NCI-H526 treated with DMSO at 0.1 percent for 48 hours (cell line): ENCODE data around the gene NINJ2.
A peak's percentile ranks its signal among the peaks of the same experiment; 100 is the strongest.
"Not testable (repeated sequence)": the region's sequence is repeated elsewhere in the genome, so short reads cannot be mapped to it uniquely, and the experiment has no call there.

Experiments
- DNase-seq: peaks from one replicate; lab custom pipeline; 2025; lab: John Stamatoyannopoulos, UW

Gene NINJ2

GRCh38 chr12:585062-586061 is 77.9 kb downstream of the NINJ2 start:
- DNase-seq = no peak

GRCh38 chr12:583251-583869 is 79.9 kb downstream of the NINJ2 start:
- no peak for DNase-seq

DNA sequence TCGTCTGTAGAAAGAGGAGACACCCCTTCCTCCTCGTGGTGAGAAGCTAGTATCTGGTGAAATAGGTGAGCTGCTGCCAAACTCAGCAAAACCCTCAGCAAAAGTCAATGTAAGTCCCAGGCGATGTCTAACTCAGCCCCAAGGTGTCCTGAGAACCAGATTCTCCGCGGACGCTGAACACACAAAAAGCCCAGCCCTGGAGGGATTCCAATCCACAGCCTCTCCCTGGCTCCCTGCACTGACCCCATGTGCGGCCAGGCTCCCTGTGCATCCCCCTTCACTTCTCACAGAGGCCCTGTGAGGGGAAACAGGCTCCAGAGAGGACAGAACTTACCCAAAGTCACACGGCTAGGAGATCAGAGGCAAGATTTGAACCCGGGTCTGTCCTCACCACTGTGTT is 81.5 kb downstream of the NINJ2 start:
- no peak for DNase-seq

DNA sequence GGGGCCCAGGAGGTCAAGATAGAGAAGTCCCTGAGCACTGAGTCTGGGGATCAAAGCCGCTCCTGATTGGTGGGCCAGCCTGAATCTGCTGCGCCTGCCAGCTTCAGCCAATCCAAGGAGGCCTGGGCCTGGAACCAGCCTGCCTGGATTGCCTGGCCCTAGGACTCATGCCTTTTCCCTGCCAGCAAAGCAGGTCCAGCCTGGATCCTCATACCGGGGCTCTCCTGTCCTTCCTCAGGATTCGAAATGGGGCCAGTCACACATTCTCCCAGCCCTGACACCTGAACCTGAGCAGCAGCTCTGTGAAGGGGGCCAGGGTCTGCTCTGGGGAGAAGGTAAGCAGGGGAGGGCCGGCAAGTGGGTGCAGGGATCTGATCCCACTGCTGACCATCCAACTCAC is 81.9 kb downstream of the NINJ2 start:
- DNase-seq = no peak

DNA sequence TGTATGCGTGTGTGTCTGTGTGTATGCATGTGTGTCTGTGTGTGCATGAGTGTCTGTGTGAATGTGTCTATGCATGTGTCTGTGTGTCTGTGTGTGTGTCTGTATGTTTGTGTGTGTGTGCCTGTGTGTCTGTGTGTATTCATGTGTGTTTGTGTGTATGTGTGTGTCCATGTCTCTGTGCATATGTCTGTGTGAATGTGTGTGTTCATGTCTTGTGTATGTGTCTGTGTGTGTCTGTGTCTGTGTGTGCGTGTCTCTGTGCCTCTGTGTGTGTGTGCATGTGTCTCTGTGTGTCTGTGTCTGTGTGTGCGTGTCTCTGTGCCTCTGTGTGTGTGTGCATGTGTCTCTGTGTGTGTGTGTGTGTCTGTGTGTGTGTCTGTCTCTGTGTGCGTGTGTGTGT is 82.4 kb downstream of the NINJ2 start:
- no peak for DNase-seq

DNA sequence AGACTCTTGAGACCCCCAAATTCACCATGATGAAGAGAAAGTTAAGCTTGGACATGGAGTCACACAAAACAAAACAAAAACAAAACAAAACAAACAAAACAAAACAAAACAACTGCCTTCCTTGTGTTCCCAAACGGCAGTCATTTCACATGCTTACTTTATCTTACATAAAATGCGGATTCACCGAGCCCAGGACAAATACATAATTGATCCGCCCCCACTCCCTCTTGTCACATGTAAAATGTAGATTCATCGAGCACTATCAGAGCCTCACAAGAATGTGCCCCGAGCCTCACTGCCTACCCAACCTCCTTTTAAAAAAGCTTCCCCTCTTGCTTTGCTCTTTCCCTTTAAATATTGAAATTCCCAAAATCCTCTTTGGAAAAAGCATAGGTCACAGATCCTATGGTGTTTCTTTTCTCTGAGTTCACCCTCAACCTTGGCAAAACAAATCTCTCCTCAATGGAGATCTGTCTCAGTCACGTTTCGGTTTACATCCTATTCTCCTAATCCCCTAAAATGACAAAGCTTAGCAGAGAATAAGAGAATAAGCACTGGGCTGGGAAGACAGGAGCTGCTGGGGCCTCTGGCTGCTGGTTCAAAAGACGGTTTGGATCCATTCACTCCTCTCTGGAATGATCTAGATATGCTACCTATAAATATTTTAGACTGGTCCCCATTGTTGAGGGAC is 83.7 kb downstream of the NINJ2 start:
- DNase-seq = no peak

GRCh38 chr12:578748-579419 is 84.4 kb downstream of the NINJ2 start:
- DNase-seq = no peak

DNA sequence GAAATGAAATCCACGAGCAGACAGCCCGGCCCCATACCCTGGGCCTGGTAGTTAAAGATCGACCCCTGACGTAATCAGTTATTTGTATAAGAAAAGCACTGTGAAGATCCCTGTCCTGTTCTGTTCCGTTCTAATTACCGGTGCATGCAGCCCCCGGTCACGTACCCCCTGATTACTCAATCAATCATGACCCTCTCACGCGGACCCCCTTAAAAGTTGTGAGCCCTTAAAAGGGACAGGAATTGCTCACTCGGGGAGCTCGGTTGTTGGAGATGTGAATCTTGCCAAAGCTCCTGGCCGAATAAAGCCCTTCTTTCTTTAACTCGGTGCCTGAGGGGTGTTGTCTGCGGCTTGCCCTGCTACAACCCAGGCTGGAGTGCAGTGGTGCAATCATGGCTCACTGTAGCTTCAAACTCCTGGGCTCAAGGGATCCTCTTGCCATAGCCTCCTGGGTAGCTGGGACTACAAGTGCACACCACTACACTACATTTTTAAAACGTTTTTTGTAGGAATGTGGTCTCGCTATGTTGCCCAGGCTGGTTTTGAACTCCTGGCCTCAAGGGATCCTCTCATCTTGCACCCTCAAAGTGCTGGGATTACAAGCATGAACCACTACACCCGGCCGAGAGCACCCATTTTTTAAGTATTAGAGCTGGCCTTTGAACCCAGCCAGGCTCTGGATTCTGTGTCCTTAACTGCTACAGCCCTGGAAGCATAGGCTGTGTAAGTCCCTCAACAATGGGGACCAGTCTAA is 85.1 kb downstream of the NINJ2 start:
- DNase-seq = not testable (repeated sequence)

GRCh38 chr12:576615-577110 is 86.6 kb downstream of the NINJ2 start:
- no peak for DNase-seq

DNA sequence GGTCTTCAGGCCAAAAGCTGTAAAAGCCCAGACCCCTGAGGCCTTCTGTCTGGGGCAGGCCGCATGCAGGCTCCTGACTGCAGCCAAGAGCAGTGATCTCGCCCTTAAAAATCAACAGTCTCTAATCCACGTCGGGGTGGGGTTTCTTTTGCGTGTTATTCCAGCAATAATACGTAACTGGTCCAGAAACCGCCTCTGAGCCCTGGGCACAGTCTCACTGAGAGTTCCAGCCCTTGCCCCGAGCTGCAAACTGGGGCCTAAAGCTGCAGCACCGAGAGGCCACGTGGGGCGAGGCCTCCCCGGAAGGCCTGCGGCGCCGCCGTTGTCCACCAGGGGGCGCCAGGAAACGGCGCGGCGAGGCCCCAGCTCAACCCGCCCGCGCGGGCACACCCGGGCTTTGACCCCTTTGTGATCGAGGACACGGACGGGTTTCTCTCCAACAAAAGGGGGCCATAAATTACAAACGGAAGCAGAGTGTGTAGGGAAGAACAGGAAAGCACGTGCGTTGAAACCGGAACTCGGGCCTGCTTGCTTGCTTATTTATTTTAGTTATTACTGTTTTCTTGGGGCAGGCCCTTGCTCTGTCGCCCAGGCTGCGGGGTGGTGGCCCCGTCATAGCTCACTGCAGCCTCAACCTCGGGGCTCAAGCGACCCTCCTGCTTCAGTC is 87.2 kb downstream of the NINJ2 start:
- DNase-seq = peak; percentile 30

DNA sequence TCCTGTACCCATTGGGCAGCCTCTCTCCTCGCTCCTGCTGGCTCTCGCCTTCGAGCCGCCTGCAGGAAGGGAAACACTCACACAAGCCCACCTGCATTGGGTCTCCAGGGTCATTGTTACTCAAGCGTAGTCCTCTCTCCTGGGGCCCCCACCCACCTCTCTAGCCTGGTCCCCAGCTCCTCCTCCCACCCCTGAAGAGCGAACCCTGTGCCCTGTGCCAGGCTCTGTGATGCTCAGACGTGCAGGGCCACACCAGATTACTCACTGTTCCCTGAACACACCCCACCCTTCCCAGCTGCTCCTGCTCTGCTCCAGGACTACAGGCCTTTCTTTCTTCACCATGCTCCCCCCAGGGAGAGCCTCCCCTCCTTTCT is 88.1 kb downstream of the NINJ2 start:
- DNase-seq = no peak

DNA sequence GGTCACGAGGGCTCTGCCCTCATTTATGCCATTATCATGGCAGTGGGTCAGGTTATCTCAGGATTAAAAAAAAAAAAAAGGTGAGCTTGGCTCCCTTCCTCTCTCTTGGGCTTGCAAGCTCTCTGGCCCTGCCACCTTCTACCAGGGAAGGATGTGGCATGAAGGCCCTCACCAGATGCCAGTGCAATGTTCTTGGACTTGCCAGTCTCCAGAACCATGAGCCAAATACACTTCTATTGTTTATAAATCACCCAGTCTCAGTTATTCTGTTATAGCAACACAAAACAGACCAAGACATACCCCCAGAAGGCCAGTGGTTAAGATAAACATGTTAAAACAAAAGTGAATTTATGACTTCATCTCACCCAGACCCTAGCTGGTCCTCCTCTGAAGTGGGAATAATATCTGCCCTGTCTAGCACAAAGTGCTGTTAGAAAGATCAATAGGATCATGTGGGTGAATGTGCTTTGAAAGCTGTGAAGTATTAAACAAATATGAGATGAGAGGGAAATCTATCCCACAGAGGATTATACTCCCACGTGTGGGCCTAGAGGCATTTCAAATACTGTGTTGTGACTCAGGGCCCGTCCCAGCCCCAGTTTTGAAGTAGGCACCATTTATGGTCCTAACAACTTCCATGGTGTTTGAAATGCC is 88.6 kb downstream of the NINJ2 start:
- no peak for DNase-seq

DNA sequence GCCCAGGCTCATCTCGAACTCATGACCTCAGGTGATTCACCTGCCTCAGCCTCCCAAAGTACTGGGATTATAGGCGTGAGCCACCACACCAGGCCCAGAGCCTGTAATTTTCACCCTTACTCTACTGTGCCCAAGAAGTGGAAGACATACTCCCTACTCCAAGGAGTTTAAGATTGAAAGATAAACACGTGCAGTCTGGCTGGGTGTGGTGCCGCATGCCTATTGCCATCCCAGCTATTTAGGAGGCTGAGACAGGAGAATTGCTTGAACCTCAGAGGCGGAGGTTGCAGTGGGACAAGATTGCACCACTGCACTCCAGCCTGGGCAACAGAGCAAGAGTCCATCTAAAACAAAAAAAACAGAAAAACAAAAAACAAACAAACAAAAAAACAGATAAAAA is 90.0 kb downstream of the NINJ2 start:
- no peak for DNase-seq

GRCh38 chr12:572532-572899 is 90.7 kb downstream of the NINJ2 start:
- DNase-seq = no peak

DNA sequence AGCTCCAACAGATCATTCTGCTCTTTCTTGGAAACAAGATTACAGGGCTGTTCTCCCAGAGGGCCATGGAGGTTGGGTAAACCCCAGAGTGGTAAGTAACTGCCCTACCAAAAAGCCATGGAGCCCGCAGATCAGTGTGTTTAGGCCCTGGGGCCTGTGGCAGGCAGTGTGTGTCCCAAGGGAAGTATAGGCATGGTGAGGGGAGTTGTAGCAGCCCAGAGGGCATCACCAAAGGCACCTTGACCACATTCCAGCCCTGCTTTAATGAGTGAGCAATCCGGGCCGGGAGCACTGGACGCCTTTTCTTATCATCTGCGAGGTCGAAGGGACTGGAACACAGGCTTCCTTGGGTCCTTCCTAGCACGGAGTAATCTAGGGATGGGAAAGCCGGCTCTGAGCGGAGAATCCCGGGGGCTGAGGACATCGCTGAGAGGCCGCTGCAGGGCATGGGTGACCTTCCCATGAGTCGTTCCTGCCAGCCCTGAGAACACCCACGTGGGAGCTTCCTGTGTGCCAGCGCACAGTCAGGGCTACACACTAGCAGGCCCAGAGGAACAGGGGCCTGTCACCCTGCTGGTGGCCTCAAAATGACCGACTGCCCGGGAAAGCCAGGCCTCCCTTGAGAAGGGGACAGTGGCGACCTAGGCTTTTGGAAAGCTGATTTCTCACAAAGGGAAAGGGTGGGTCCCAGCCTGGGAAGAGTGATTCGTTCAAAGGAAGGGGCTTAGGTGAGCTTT is 91.3 kb downstream of the NINJ2 start:
- DNase-seq = no peak

DNA sequence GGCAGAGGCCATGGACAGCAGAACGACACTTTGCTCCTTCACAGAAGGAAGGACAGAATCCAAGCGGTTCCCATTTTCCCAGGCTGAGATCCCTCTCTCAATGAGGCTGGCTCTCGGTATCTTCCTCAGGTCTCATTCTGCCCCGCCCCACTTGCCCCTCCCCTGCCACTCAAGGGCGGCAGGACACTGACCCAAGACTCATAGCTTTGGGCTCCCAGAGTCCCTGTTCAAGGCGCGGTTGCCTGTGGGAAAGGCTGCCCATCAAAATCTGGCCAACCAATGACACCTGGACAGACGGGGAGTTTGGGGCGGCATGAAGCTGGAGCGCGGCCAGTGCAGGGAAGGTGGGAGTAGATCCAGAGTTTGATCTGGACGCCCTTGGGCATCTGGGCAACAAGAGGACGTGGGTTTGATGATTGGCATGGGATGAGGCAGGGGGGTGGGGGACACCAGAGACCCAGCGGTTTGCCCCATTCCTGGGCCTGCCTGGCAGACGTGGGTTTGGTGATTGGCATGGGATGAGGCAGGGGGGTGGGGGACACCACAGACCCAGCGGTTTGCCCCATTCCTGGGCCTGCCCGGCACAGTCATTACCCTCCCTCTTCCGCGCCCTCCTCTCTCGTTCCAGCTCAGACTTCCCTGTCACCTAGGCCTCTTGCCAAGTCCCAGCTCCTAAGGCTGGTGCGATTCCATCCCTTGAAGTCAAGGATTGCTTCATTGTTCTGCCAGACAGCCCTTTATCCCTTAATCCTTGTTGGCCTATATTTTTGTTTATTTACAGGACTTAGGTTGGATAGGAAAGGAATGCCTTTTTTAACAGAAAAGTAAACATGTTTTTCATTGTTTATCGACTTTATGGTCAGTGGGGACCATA is 92.1 kb downstream of the NINJ2 start:
- no peak for DNase-seq

GRCh38 chr12:570435-570920 is 92.8 kb downstream of the NINJ2 start:
- no peak for DNase-seq

- peak; percentile 21 for DNase-seq
Measured at GRCh38 chr12:569803-570434, 93.3 kb downstream of the NINJ2 start.
